DND-41 (cell line): ENCODE data around the gene TMEM45A.
"Not testable (repeated sequence)": the region's sequence is repeated elsewhere in the genome, so short reads cannot be mapped to it uniquely, and the experiment has no call there.

Experiments used
- ATAC-seq: fragments of 200-7000 bp; cut with Tn5 transposase; 3 replicates; pipeline ENCODE4 v1.9.1; 2021; ENCODE audit warnings: low read depth; ENCODE audit not compliant: insufficient read depth
- DNase-seq: peaks from one replicate; pipeline ENCODE4 v3.0.0-alpha.2; 2020
- H2AFZ ChIP-seq: 2 replicates; pipeline ENCODE4 v1.6.0; 2012; ENCODE audit warnings: low read depth, low read length
- H3K27ac ChIP-seq: 2 replicates; pipeline ENCODE4 v1.5.1; 2012; ENCODE audit warnings: low read length, inconsistent platforms
- H3K27me3 ChIP-seq: fragments of 200-600 bp; sonication (generic); 2 replicates; pipeline ENCODE4 v1.6.0; 2012; ENCODE audit warnings: low read length, mild to moderate bottlenecking, inconsistent platforms; ENCODE audit not compliant: insufficient read depth, poor library complexity
- H3K36me3 ChIP-seq: 2 replicates; pipeline ENCODE4 v1.5.1; 2012; ENCODE audit warnings: low read length, inconsistent platforms; ENCODE audit not compliant: insufficient read depth
- H3K4me1 ChIP-seq: 2 replicates; pipeline ENCODE4 v1.5.1; 2012; ENCODE audit warnings: mild to moderate bottlenecking, low read length; ENCODE audit not compliant: insufficient read depth
- H3K4me2 ChIP-seq: 2 replicates; pipeline ENCODE4 v1.6.0; 2012; ENCODE audit warnings: mild to moderate bottlenecking, moderate library complexity, low read length, inconsistent platforms; ENCODE audit not compliant: insufficient read depth
- H3K4me3 ChIP-seq, 2 experiments: fragments of 200-600 bp in 1 of 2; shearing (Covaris generic) in 1 of 2; 2 replicates each; pipeline ENCODE4 v1.5.1; 2012 to 2016; ENCODE audit warnings: inconsistent platforms in 2 of 2, low read length in 2 of 2, mild to moderate bottlenecking in 2 of 2, low read depth in 1 of 2, moderate library complexity in 1 of 2
- H3K79me2 ChIP-seq: 2 replicates; pipeline ENCODE4 v1.6.0; 2012; ENCODE audit warnings: low read length, inconsistent platforms; ENCODE audit not compliant: insufficient read depth
- H3K9ac ChIP-seq: 2 replicates; pipeline ENCODE4 v1.6.0; 2012; ENCODE audit warnings: low read depth, mild to moderate bottlenecking, inconsistent platforms, low read length, moderate library complexity
- H3K9me3 ChIP-seq: 2 replicates; pipeline ENCODE4 v1.5.1; 2012; ENCODE audit warnings: low read length, moderate library complexity, mild to moderate bottlenecking, inconsistent platforms; ENCODE audit not compliant: insufficient read depth, severe bottlenecking
- H4K20me1 ChIP-seq: 2 replicates; pipeline ENCODE4 v1.6.0; 2012; ENCODE audit warnings: low read length; ENCODE audit not compliant: insufficient read depth
- EZH2 ChIP-seq: IDR thresholded peaks from 3 replicates; pipeline ENCODE4 v1.6.1; 2012; ENCODE audit warnings: borderline replicate concordance, low read depth, mild to moderate bottlenecking, moderate library complexity, low read length, inconsistent platforms; ENCODE audit not compliant: severe bottlenecking
- TF ChIP-seq, protein P1 (sequence below): IDR thresholded peaks from 2 replicates; pipeline ENCODE4 v1.5.1; 2012; ENCODE audit warnings: borderline replicate concordance, low read length, moderate library complexity, mild to moderate bottlenecking; ENCODE audit not compliant: poor library complexity, severe bottlenecking; ENCODE audit errors: extremely low read depth

The TMEM45A gene

DNA sequence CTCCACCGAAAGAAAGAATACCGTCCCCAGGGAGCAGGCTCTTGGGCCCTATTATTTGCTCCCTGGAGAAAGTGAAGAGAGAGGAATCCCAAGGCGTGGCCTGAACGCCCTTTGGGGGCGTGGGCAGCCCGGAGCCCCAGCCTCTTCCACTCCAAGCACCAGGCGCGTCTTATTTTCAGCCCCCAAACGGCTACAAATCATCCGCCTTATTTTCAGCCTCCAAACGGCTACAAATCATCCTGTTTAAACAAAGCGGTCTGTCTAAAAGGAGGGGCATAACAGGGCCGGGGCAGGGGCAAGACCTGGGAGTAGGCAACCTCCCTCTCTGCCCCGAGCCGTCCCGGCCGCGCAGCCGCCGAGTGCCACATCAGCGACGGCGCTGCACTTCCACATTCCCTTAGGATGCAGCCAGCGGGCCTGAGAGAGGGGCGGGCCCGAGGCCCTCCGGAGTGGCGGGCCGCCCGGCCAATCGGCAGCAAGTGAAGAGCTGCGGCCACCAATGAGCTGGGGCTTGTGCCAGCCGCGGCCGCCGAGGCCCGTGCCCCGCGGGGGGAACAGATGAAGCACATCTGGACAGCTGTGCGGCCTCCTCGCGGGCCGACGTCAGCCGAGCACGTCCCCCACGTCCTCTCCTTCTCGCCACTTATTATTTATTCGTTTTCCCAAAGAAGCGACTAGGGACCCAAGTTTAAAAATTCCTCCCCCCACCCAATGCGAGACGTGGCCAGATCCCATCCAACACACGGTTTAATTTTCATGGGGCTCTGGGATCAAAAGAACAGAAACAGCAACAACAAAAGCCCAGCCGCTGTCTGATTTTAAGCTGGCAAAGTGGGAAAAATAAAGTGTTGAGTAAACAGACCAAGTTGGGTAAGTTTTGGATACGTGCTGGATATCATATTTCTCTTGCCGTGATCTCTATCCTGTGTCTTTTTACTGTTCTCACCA, at the start of gene TMEM45A:
Gene TMEM45A (plus strand): TSS at position 561 of the 948 bp plus-strand sequence. CDS start 62,593 bp downstream, outside the sequence.
- DNase-seq (no peak), ATAC-seq (no peak)
- TF ChIP-seq EZH2: no peak
- TF ChIP-seq, protein P1, sequence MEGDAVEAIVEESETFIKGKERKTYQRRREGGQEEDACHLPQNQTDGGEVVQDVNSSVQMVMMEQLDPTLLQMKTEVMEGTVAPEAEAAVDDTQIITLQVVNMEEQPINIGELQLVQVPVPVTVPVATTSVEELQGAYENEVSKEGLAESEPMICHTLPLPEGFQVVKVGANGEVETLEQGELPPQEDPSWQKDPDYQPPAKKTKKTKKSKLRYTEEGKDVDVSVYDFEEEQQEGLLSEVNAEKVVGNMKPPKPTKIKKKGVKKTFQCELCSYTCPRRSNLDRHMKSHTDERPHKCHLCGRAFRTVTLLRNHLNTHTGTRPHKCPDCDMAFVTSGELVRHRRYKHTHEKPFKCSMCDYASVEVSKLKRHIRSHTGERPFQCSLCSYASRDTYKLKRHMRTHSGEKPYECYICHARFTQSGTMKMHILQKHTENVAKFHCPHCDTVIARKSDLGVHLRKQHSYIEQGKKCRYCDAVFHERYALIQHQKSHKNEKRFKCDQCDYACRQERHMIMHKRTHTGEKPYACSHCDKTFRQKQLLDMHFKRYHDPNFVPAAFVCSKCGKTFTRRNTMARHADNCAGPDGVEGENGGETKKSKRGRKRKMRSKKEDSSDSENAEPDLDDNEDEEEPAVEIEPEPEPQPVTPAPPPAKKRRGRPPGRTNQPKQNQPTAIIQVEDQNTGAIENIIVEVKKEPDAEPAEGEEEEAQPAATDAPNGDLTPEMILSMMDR: no peak
- Histone ChIP-seq H3K79me2 (no peaks in the 10 kb centered on the region), H3K27me3 (no peaks in the 10 kb centered on the region), H3K9me3 (no peaks in the 10 kb centered on the region), H2AFZ (no peak within 1 kb of the TSS), H3K27ac (no peak within 1 kb of the TSS), H4K20me1 (no peaks in the 10 kb centered on the region), H3K4me3 (no peak within 1 kb of the TSS), H3K9ac (no peak within 1 kb of the TSS), H3K36me3 (no peaks in the 10 kb centered on the region), H3K4me2 (no peak within 1 kb of the TSS), H3K4me1 (no peaks in the 10 kb centered on the region)

DNA sequence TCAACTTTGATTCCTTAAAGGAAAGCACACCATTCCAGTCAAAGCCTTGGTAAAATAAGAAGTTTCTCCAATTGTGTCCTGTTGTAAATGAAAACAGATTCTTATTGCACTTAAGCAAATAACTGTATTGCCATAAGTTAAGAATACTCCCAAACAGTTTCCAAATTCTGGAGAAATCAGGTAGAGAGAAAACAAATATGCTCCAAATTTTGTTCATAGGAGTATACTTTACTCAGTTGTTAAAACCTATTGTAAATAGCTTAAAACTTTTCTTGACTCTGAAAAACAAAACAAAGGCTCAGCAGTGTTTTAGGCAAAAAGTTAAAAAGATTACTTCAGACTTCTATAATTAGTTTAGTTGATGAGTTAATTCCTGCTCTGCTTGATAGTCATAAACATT, 48.7 kb upstream of the TMEM45A start:
- Histone ChIP-seq H4K20me1 (no peaks in the 10 kb centered on the region), H3K4me2 (no peak overlapping the region), H3K9me3 (peaks cover 10% of the 10 kb centered on the region), H3K27ac (no peak overlapping the region), H3K9ac (no peak overlapping the region), H3K79me2 (no peaks in the 10 kb centered on the region), H3K4me1 (no peaks in the 10 kb centered on the region), H3K4me3 (no peak overlapping the region), H3K36me3 (no peaks in the 10 kb centered on the region), H2AFZ (no peak overlapping the region), H3K27me3 (no peaks in the 10 kb centered on the region)
- no peak for TF ChIP-seq EZH2
- TF ChIP-seq, protein P1: no peak
- DNase-seq (no peak), ATAC-seq (no peak)

DNA sequence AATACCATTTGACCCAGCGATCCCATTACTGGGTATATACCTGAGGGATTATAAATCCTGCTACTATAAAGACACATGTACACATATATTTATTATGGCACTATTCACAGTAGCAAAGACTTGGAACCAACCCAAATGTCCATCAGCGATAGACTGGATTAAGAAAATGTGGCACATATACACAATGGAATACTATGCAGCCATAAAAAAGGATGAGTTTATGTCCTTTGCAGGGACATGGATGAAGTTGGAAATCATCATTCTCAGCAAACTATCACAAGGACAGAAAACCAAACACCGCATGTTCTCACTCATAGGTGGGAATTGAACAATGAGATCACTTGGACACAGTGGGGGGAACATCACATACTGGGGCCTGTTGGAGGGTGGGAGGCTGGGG, 45.4 kb upstream of the TMEM45A start:
- H3K4me1 ChIP-seq, H3K27me3 ChIP-seq, ATAC-seq, H2AFZ ChIP-seq, H3K9me3 ChIP-seq, H3K4me3 ChIP-seq, H3K27ac ChIP-seq, H3K36me3 ChIP-seq, DNase-seq, H3K9ac ChIP-seq, H3K79me2 ChIP-seq, H4K20me1 ChIP-seq, H3K4me2 ChIP-seq: not testable (repeated sequence)

GRCh38 chr3:100448079-100448478, 44.3 kb upstream of the TMEM45A start:
- TF ChIP-seq, protein P1: no peak
- no peak for TF ChIP-seq EZH2
- H3K9me3 ChIP-seq: peaks cover 10% of the 10 kb centered on the region
- DNase-seq (no peak), ATAC-seq (no peak)
- H2AFZ ChIP-seq: no peak overlapping the region
- no peak overlapping the region for H3K4me2 ChIP-seq
- H3K79me2 ChIP-seq: no peaks in the 10 kb centered on the region
- no peak overlapping the region for H3K27ac ChIP-seq
- H3K27me3 ChIP-seq: no peaks in the 10 kb centered on the region
- no peaks in the 10 kb centered on the region for H4K20me1 ChIP-seq
- H3K4me1 ChIP-seq: no peaks in the 10 kb centered on the region
- H3K9ac ChIP-seq: no peak overlapping the region
- H3K4me3 ChIP-seq: no peak overlapping the region
- H3K36me3 ChIP-seq: no peaks in the 10 kb centered on the region
